Hepatocyte (in vitro differentiated cells): Measurements from ENCODE around the gene COL5A2.

Source experiments
- EZH2 ChIP-seq: fragments of 200-600 bp; sonication (generic); IDR thresholded peaks from 2 replicates; pipeline ENCODE4 v1.6.1; 2016; ENCODE audit warnings: antibody characterized with exemption, mild to moderate bottlenecking, borderline replicate concordance
- TF ChIP-seq, protein P1 (sequence below): fragments of 200-600 bp; sonication (generic); IDR thresholded peaks from 2 replicates; pipeline ENCODE4 v1.5.1; 2016; ENCODE audit warnings: antibody characterized with exemption, mild to moderate bottlenecking; ENCODE audit not compliant: poor library complexity

DNA sequence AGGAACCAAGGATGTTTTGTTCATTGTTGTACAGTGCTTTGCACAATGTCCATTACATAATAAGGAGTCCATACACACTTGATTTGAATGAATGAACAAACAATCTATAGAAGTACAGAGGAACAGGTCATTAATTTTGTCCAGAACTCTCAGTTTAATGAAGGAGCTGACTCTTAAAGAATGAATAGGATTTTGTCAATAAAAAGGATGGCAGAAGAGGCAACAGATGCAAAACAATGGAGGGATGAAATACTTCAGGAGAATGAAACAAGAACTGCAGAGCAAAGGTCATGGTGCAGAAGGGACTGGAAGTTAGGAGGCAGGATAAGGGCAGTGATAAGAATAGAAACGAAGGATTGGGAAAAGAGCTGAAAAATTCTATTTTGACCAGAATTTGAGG lies 28.7 kb upstream of the COL5A2 start:
- TF ChIP-seq, protein P1, sequence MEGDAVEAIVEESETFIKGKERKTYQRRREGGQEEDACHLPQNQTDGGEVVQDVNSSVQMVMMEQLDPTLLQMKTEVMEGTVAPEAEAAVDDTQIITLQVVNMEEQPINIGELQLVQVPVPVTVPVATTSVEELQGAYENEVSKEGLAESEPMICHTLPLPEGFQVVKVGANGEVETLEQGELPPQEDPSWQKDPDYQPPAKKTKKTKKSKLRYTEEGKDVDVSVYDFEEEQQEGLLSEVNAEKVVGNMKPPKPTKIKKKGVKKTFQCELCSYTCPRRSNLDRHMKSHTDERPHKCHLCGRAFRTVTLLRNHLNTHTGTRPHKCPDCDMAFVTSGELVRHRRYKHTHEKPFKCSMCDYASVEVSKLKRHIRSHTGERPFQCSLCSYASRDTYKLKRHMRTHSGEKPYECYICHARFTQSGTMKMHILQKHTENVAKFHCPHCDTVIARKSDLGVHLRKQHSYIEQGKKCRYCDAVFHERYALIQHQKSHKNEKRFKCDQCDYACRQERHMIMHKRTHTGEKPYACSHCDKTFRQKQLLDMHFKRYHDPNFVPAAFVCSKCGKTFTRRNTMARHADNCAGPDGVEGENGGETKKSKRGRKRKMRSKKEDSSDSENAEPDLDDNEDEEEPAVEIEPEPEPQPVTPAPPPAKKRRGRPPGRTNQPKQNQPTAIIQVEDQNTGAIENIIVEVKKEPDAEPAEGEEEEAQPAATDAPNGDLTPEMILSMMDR: no peak
- no peak for TF ChIP-seq EZH2
